ENCODE results near the gene NCOA7. TPM values are rescaled to one million over a fixed set of nuclear protein-coding genes. Genes with fewer than 3 reads are reported as not detected.

The NCOA7 gene
- total RNA-seq, 1 experiment from 2014 or later, result 51.0 TPM

- CTCF ChIA-PET, result no interaction called here
- Histone ChIP-seq H3K79me2 (ENCODE audit: low read depth) (no peaks in the 10 kb centered on the region), H3K4me1 (replicated peaks; ENCODE audit: insufficient read depth) (no peaks in the 10 kb centered on the region), H3K36me3 (ENCODE audit: low read depth) (peaks cover 22% of the 10 kb centered on the region), H2AFZ (no peak overlapping the region), H3K4me3 (no peak overlapping the region), H3K9me2 (ENCODE audit: insufficient read depth) (no peaks in the 10 kb centered on the region), H3F3A (ENCODE audit: insufficient read depth, low read depth) (peaks cover 6% of the 10 kb centered on the region), H3K27ac (no peak overlapping the region), H4K20me1 (ENCODE audit: insufficient read depth) (no peaks in the 10 kb centered on the region), H3K27me3 (ENCODE audit: insufficient read depth, low read depth) (no peaks in the 10 kb centered on the region), H3K9me3 (ENCODE audit: insufficient read depth, low read depth) (no peaks in the 10 kb centered on the region), H3K4me2 (no peak overlapping the region)
- TF ChIP-seq, protein P1, sequence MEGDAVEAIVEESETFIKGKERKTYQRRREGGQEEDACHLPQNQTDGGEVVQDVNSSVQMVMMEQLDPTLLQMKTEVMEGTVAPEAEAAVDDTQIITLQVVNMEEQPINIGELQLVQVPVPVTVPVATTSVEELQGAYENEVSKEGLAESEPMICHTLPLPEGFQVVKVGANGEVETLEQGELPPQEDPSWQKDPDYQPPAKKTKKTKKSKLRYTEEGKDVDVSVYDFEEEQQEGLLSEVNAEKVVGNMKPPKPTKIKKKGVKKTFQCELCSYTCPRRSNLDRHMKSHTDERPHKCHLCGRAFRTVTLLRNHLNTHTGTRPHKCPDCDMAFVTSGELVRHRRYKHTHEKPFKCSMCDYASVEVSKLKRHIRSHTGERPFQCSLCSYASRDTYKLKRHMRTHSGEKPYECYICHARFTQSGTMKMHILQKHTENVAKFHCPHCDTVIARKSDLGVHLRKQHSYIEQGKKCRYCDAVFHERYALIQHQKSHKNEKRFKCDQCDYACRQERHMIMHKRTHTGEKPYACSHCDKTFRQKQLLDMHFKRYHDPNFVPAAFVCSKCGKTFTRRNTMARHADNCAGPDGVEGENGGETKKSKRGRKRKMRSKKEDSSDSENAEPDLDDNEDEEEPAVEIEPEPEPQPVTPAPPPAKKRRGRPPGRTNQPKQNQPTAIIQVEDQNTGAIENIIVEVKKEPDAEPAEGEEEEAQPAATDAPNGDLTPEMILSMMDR (conservative IDR thresholded peaks at IDR 0.05), result no peak
- TF ChIP-seq EZH2 (IDR thresholded peaks at IDR 0.05; ENCODE audit: low read depth), result no peak
- BruUV-seq (replicated peaks), result no TSS peak
- no peak for DNase-seq
- POLR2A ChIA-PET (ENCODE audit: unreplicated experiment), result no interaction called here
- intact Hi-C loops (cut with micrococcal nuclease; ENCODE audit: unreplicated experiment), result no loop called here
Measured at GRCh38 chr6:125899726-125900182, 109.0 kb downstream of the NCOA7 start.

- Histone ChIP-seq H3K79me2 (ENCODE audit: low read depth) (no peaks in the 10 kb centered on the region), H3K27ac (no peak overlapping the region), H3K9me2 (ENCODE audit: insufficient read depth) (no peaks in the 10 kb centered on the region), H3K36me3 (ENCODE audit: low read depth) (peaks cover 15% of the 10 kb centered on the region; the same call in 1 of the 2 replicates), H3K27me3 (ENCODE audit: insufficient read depth, low read depth) (no peaks in the 10 kb centered on the region), H2AFZ (no peak overlapping the region), H3K4me3 (no peak overlapping the region), H3F3A (ENCODE audit: insufficient read depth, low read depth) (no peaks in the 10 kb centered on the region; the same call in 1 of the 2 replicates), H3K4me1 (replicated peaks; ENCODE audit: insufficient read depth) (no peaks in the 10 kb centered on the region), H3K9me3 (ENCODE audit: insufficient read depth, low read depth) (no peaks in the 10 kb centered on the region), H4K20me1 (ENCODE audit: insufficient read depth) (no peaks in the 10 kb centered on the region), H3K4me2 (no peak overlapping the region)
- TF ChIP-seq, protein P1 (conservative IDR thresholded peaks at IDR 0.05), result no peak
- TF ChIP-seq EZH2 (IDR thresholded peaks at IDR 0.05; ENCODE audit: low read depth), result no peak
- BruUV-seq (replicated peaks), result no TSS peak
- intact Hi-C loops (cut with micrococcal nuclease; ENCODE audit: unreplicated experiment), result no loop called here
- DNase-seq, result no peak
- POLR2A ChIA-PET (ENCODE audit: unreplicated experiment), result no interaction called here
- CTCF ChIA-PET, result interaction anchor here (0.6 kb wide), 1 partner anchor 348 kb away, joined by 4 read pairs; no protein-coding TSS in a partner anchor
Measured at GRCh38 chr6:125904871-125905270, 114.1 kb downstream of the NCOA7 start.

- Histone ChIP-seq H3K27ac (no peak overlapping the region), H3K4me3 (no peak overlapping the region), H3K36me3 (ENCODE audit: low read depth) (no peaks in the 10 kb centered on the region), H3K27me3 (ENCODE audit: insufficient read depth, low read depth) (no peaks in the 10 kb centered on the region), H2AFZ (no peak overlapping the region), H3F3A (ENCODE audit: insufficient read depth, low read depth) (no peaks in the 10 kb centered on the region; the same call in 1 of the 2 replicates), H3K79me2 (ENCODE audit: low read depth) (no peaks in the 10 kb centered on the region), H3K9me3 (ENCODE audit: insufficient read depth, low read depth) (no peaks in the 10 kb centered on the region), H3K9me2 (ENCODE audit: insufficient read depth) (no peaks in the 10 kb centered on the region), H4K20me1 (ENCODE audit: insufficient read depth) (no peaks in the 10 kb centered on the region), H3K4me1 (replicated peaks; ENCODE audit: insufficient read depth) (no peaks in the 10 kb centered on the region), H3K4me2 (no peak overlapping the region)
- no peak for TF ChIP-seq EZH2 (IDR thresholded peaks at IDR 0.05; ENCODE audit: low read depth)
- TF ChIP-seq, protein P1 (conservative IDR thresholded peaks at IDR 0.05), result peak; percentile 77
- CTCF ChIA-PET, result no interaction called here
- BruUV-seq (replicated peaks), result no TSS peak
- POLR2A ChIA-PET (ENCODE audit: unreplicated experiment), result no interaction called here
- DNase-seq, result peak in 1 of 2 experiments; percentile 11
- intact Hi-C loops (cut with micrococcal nuclease; ENCODE audit: unreplicated experiment), result no loop called here
Measured at GRCh38 chr6:125906158-125906998, 115.6 kb downstream of the NCOA7 start.

Data from PC-9 (cell line).